ENCODE measurements around the gene PRRC2C.
"Not testable (repeated sequence)": the region's sequence is repeated elsewhere in the genome, so short reads cannot be mapped to it uniquely, and the experiment has no call there.

Gene PRRC2C

GRCh38 chr1:171597203-171597602 lies 111.9 kb downstream of the PRRC2C start:
- no peak overlapping the region for H3K27ac ChIP-seq
- TF ChIP-seq CTCF (conservative IDR thresholded peaks at IDR 0.05) (no peak), ZFX (IDR thresholded peaks at IDR 0.05) (no peak)

GRCh38 chr1:171600310-171600709 lies 115.0 kb downstream of the PRRC2C start:
- not testable (repeated sequence) for H3K27ac ChIP-seq

- TF ChIP-seq CTCF (conservative IDR thresholded peaks at IDR 0.05) (no peak), ZFX (IDR thresholded peaks at IDR 0.05) (no peak)
- H3K27ac ChIP-seq = no peak overlapping the region
Measured at GRCh38 chr1:171600862-171601261, 115.5 kb downstream of the PRRC2C start.

GRCh38 chr1:171603042-171603441 lies 117.7 kb downstream of the PRRC2C start:
- not testable (repeated sequence) for H3K27ac ChIP-seq

- TF ChIP-seq CTCF (conservative IDR thresholded peaks at IDR 0.05) (no peak), ZFX (IDR thresholded peaks at IDR 0.05) (no peak)
Measured at GRCh38 chr1:171606402-171606941, 121.1 kb downstream of the PRRC2C start.

GRCh38 chr1:171610385-171610784 lies 125.1 kb downstream of the PRRC2C start:
- TF ChIP-seq ZFX (IDR thresholded peaks at IDR 0.05) = no peak
- TF ChIP-seq CTCF (conservative IDR thresholded peaks at IDR 0.05) = no peak
- no peak overlapping the region for H3K27ac ChIP-seq

More at GRCh38 chr1:171606402-171606941, 121.1 kb downstream of the PRRC2C start:
- H3K27ac ChIP-seq = no peak overlapping the region

- TF ChIP-seq CTCF (conservative IDR thresholded peaks at IDR 0.05) = no peak
- TF ChIP-seq ZFX (IDR thresholded peaks at IDR 0.05) = no peak
- H3K27ac ChIP-seq = no peak overlapping the region
Measured at GRCh38 chr1:171611306-171611705, 126.0 kb downstream of the PRRC2C start.

GRCh38 chr1:171613282-171613681 lies 128.0 kb downstream of the PRRC2C start:
- no peak overlapping the region for H3K27ac ChIP-seq
- TF ChIP-seq CTCF (conservative IDR thresholded peaks at IDR 0.05) (no peak), ZFX (IDR thresholded peaks at IDR 0.05) (no peak)

- H3K27ac ChIP-seq = not testable (repeated sequence)
Measured at GRCh38 chr1:171615122-171615906, 130.0 kb downstream of the PRRC2C start.

All from C4-2B (cell line).